Occipital lobe (tissue), 2 donors: Measurements from ENCODE around the gene PTGDR2. TPM values are rescaled to one million over a fixed set of nuclear protein-coding genes. Genes with fewer than 3 reads are reported as not detected.
"Not testable (repeated sequence)": the region's sequence is repeated elsewhere in the genome, so short reads cannot be mapped to it uniquely, and the experiment has no call there.

Experiments
- DNase-seq: peaks from one replicate; lab custom pipeline; 2025; lab: John Stamatoyannopoulos, UW
- total RNA-seq: library from RNA; depleted of rRNA; stranded (reverse); fragments of >200 nt; gene quantifications from one replicate; pipeline ENCODE4 v1.2.3, GENCODE V29; 2014

PTGDR2 gene
- total RNA-seq, 1 donor from 2014 or later = 1.6 TPM

DNA sequence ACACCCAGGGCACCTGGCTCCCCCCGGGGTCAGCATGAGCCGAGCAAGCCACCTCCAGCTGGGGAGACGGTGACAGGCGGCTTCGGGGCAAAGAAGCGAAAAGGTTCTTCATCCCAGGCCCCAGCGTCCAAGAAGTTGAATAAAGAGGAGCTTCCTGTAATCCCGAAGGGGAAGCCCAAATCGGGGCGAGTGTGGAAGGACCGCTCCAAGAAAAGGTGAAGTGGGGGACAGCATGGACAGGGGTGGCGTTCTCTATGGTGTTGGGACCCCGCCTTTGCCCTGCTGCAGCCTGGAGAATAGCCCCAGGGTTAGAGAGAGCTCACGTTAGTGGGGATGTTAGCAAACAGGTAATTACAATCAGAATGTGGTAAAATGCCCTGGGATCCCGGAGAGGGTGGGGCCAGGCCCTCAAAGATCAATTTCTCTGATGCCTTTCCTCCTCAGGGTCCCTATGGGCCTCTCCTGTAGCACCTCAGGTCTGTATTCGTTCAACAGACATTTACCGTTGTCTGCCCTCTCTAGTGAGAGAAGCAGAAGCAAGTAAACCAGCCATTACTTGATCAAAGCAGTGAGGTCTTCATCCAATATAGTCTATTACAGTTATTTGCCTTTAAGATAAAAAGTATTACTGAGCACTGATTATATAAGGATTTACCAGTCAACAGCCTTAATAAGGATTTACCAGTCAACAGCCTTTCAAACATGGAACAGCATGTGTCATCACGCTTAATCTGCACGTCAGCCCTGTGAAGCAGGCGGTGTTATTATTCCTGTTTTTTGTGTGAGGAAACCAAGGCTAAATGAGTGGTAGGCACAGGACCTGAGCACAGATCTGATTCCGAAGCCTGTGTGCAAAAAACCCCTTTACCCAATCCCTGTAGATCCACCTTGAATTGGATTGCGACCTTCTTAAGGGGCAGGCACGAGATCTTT is 12.8 kb downstream of the PTGDR2 start:
- no peak for DNase-seq

DNA sequence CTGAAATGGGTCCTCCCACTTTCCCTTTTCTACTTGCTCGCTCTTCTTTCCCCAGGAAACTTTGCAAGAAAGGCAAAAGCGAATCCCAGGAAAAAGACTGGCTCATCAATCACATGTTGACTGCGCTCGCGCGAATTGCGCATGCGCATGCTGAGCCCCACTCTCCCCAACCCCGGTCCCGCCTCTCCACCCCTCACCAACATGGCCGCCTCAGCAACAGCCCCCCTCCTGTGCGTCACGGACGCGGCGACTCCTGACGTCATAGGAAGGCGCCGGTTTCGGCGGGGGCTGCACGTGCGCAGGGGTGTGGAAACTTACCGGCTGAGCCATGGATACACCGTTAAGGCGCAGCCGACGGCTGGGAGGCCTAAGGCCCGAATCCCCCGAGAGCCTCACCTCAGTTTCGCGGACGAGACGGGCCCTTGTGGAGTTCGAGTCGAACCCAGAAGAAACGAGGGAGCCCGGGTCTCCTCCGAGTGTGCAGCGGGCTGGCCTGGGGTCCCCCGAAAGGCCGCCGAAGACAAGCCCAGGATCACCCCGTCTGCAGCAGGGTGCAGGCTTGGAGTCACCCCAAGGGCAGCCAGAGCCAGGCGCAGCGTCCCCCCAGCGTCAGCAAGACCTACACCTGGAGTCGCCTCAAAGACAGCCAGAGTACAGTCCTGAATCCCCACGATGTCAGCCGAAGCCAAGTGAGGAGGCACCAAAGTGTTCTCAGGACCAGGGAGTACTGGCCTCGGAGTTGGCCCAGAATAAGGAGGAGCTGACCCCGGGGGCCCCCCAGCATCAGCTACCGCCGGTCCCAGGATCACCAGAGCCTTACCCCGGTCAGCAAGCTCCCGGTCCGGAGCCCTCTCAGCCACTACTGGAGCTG is 13.7 kb downstream of the PTGDR2 start, which contains the start of gene CCDC86:
Gene CCDC86 (plus strand): TSS at position 317 of the 871 bp plus-strand sequence. CDS start 12 bp downstream, at position 329.
- DNase-seq = peak; percentile 94

DNA sequence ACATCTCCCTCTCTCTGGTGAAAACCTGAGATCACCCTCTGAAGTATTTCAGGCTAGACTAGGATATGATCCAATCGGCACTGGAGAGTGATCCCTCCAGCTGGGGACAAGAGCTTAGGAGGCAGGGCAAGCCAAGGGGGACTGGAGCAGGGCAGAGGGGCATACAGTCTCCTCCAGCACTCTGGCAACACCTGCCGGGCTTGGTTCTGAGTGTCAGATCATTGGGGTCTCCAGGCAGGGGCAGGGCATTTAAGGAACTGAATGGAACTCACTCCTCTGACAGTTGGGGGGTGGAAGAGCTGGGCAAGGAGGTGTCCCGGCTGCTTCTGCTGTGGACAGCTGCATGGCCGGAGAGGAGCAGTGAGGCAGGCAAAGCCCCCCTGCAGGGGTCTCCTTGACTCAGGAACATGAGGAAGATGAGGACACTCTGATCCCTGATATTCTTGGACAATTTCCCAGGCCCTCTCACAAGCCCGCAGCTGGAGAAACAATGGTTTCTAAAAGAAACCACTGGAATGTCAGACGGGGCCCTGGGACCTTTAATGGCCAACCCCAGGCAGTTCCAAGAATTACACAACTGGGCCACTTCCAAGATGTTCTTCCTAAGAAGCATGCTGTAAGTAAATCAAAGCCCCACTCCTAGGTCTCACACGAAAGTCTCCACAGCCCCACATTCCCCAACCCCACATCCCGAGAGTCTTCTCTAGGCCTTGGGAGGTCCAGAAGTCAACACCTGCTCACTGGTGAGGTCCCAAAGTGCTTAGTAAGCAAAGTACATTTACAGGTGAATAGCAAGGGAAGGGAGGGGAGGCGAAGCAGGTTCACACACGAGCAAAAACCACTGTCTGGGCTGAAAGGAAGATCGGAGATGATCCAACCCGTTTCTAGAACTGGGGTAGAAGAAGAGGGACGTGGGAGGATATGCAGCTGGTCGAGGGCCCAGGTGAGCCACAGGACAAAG is 15.0 kb downstream of the PTGDR2 start:
- no peak for DNase-seq

DNA sequence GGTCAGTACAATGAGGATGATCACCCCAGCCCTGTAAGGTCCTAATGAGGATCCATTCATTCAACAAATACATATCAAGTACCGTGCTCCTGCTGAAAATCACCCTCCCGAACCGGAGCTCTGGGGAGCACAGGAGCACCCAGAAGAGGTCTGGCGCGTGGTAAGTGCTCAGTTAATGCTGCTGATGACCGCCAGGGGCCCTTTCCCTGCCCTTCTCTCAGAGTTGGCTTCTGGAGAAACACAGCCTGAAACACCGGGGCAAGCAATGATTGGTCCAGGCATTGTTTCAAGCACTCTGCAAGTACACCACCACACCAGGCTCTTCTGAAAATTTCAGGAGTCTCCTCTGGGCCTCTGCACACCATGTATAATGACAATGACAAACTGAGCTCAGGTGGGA is 17.6 kb downstream of the PTGDR2 start:
- no peak for DNase-seq

DNA sequence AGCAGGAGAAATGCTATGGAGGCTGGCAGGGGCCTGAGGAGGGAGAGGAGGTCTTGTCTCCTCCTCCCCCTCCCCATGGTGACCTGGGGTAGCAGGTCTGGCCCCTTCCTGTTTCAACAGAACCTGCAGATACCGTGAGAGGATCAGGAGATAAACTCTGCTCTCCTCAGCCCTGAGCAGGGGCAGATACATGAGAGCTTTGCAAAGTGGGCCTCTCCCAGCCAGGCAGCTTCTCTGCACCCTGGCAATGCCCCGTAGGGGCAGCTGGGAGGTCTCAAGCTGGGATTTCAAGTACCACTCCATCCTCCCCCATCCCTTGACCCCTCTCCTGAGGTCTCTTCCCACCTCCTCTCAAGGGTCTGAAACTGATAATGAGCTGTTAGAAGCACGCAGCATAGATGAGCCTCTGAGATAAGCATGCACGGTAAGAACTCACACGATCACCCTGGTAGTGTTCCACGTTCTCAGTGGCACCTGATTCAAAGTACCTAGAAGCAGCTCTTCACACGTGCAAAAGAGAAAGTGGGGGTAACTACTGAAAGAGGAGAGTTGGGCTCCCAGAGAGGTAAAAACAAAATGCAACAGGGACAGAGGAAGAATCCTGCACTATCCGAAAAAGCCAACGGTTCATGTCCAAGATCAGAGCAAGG is 18.8 kb downstream of the PTGDR2 start:
- DNase-seq = no peak

DNA sequence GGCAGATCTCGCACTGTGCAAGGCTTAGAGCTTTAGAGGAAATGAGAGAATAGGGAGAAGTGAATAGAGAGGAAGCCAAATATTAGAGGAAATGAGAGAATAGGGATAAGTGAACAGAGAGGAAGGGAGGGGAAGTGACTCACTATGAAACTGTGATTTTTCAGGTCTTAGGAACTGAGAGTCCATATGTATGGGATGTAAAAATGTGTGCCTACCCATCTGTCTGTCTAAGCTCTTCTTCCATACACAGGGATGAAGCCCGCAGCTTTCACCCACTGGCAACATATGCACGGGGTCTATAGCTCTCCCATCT is 20.3 kb downstream of the PTGDR2 start:
- no peak for DNase-seq

DNA sequence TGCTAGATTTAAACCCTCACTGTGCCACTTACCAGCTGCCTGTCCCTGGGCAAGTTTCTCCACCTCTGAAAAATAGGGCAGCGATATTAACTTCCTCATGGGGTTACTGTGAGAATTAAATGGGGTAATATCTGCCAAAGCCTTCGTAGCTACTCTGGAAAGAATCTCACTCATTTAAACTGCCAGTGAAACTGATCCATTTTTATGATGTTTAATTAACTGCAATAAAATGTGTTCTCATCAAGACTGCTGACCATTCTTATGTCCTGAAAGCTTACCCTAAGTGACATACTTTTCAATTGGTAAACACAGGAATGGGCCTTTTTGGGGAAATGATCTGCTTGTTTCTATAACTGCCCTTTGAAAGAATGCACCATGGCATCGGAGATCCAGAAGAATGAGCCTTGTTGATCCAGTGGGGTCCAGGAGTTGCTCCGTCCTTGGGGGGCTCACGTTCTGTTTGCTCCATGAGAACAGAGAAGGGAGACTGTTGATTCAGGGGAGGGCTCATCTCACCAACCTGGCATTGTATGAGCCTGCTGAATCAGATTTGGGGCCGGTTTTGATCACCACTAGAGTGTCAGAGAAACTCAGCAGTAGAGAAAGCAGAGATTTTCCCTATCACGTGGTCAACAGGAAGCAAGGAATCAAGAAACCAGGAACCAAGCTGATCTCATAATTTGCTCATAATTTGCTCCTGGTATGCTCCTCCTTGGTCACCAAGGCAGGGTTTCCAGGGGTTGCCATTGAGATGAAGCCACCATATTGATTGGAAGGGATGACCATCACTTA is 20.8 kb downstream of the PTGDR2 start:
- DNase-seq = no peak

DNA sequence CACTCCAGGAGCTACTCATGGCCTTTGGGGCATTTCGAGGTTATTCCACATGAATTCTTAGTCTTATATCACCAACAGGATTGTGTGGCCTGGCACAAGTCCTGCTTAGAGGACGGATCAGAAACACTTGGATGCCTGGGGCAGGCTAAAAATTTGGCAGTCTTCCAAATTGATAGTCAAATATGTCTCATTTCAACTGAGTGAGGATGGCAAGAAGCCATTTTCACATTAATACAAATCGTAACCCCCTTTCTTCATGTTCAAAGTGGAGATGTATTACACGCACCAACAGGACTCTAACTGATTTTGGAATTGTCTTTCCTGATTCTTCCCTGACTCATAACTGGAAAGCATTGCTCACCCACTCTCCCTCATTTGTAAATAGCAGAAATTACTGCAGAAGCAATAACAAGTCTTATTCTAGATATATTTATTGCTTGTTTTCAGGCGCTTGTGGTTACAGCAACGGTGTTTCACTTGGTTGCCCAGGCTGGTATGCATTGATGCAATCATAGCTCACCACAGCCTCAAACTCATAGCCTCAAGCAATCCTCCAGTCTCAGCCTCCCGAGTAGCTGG is 24.2 kb downstream of the PTGDR2 start:
- no peak for DNase-seq

DNA sequence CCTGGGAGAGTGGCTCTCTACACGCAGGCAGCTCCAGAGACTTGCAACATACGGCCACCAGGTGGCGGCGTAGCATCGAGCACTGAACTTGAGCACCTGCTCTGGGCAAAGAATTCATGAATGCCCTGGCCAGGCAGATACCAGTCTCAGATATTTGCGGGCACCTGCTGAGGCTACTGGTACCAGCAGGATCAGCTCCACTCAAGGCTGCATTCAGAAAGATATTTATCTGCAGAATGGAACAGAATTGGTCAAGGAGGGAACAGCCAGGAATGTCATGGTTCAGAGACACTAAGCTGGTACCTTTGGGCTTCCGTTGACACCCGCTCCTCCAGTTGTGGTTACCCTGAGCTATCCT is 24.6 kb downstream of the PTGDR2 start:
- peak; percentile 72 for DNase-seq

DNA sequence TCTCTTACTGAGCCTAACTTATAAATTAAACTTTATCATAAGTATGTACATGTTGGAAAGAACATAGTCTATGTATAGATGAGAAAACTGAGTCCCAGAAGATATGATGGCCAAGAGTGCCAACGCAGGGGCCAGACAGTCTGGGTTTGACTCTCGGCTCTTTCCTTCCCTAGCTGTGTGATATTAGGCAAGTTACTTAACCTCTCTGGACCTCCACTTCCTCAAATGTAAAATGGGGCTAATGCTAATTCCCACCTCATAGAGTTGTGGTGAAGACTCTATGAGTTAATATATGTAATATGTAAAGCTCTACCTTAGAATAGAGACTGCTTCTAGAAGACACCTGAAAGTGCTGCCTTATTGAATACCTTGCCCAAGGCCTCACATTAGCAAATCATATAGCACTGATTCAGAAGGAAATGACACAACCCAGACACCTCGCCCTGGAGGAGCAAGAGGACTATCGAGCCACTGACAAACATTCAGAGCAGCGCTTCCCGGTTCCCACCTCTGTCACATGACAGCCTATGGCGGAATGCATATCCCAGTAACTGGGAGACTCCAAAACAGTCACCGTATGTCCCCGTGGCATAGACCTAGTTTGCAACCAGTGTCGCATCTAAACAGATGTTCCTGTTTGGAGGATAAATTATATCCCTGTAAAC is 25.1 kb downstream of the PTGDR2 start:
- no peak for DNase-seq

DNA sequence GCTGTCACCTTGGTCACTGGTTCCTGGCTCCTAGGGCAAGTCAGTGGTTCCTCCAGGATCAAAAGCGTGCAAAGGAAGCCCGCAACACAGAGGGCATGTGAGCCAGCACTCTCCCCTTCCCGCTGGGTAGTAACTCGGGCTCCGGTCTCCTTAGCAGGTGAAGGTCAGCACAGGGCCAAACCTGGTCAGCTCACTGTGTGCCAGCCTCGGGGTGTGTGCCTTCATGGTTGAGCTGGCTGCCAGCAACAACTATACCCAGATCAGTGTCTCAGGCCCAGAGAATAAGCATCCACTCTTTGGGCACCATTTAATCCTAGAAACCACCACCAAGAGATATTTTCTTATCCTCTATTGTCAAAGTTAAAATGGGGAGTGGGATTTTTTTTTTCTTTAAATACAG is 30.0 kb downstream of the PTGDR2 start:
- DNase-seq = no peak

DNA sequence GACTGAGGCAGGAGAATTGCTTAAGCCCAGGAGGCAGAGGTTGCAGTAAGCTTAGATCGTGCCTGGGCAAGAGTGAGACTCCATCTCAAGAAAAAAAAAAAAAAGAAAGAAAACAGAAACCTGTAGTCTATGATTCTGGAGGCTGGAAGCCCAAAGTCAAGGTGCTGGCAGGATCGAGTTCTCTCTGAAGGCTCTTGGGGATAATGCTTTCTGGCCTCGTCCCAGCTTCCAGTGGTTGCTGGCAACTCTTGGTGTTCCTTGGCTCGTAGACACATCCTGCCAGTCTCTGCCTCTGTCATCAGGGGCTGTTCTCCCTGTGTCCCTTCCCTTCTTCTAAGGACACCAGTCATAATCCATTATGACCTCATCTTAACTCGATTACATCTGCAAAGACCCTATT is 30.6 kb downstream of the PTGDR2 start:
- DNase-seq = no peak

DNA sequence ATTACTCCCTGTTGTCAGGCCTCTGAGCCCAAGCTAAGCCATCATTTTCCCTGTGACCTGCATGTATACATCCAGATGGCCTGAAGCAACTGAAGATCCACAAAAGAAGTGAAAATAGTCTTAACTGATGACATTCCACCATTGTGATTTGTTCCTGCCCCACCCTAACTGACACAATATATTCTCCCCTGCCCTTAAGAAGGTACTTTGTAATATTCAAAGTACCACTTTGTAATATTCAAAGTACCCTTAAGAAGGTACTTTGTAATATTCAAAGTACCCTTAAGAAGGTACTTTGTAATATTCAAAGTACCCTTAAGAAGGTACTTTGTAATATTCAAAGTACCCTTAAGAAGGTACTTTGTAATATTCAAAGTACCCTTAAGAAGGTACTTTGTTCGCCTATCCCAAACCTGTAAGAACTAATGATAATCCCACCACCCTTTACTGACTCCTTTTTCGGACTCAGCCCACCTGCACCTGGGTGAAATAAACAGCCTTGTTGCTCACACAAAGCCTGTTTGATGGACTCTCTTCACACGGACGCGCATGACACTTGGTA is 31.9 kb downstream of the PTGDR2 start:
- DNase-seq = not testable (repeated sequence)

DNA sequence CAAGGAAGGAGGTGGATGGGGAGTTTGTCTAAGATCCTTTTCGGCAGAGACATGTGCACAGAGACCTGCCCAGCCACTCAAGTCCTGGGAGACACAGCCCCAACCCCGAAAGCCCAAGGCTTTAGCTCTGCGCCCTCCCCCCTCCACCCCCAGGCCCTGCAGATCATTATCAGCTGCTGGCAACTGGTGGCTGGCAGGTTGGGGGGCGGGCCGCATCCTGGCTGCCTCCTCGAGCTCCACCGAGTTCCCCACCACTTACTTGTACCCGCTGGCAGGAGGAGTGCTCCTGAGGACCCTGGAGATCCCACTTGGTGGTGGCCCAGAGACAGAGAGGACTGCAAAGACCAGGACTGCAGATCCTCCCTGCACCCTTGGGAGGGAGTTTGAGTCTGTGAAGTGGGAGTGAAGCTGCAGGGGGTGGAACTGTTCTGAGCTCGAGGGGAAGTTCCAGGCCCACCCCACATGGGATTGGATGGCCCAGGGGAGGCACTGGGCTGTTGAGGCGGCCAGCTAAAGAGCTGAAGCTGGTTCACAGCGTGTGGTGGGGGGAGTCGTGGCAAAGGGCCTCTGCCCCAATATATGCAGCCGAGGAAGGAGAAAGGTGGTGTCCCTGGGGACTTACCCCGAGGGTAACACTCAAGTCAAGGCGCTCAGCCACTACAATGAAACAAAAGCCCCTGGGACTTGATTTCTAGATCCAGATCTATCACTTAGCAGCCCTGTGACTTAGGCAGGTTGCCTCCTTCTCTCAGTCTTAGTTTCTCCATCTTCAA is 33.7 kb downstream of the PTGDR2 start:
- DNase-seq = no peak

DNA sequence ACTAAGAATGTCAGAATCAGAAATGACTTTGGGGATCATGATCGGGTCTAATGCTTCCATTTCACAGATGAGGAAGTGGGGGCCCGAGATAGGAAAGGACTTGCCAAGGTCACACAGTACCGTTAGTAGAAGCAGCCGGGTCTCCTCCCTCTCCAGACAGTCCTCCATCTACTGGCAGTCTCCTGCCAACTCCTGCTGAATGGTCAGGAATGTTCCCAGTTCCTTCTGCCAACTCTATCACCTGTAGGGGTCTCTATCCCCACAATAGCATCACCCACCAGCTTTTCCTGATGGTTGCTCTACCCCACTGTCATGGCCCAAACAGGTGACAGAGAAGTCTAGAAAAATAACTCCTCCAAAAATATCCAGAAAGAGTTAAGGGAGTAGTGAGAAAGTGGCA is 37.7 kb downstream of the PTGDR2 start:
- no peak for DNase-seq

DNA sequence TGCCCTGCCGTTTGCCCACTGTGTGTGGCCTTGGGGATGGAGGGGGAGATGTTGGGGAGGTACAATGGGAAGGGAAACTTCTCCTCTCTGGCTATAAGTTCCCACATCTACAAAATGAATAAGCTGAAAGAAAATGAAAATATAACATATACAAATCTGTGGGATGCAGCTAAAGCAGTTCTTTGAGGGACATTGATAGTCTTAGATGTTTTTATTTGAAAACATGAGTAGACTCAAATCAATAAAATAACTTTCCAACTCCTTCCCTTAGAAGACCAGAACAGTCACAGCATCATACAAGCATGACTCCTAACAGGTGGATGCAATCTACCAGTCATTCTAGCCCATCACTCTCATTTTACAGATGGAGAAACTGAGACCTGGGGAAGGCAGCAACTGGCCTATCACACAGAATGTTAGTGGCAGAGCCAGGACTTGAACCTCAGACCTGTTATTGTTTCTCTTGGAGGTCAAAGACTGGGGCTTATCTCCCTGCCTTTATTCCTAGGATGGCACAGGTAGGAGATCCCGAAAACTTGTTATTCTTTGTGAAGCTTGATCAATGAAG is 39.1 kb downstream of the PTGDR2 start:
- DNase-seq = no peak

DNA sequence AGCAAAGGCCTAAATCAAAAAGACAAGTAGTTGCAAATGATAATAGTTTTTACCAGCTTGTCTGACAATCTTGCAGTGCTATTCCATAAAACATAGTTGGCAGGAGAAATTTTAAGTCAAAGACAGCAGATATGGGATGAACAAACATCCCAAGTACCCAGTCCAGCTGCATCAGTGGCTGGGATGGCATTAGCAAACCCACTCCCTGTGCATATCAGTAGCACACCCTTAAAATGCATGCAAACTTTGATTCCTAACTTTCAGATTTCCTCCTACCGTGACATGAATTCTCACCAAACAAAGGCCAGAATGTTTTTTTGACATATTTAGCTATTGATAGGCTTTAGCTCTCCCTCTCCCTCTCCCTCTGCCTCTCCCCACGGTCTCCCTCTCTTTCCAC is 41.6 kb downstream of the PTGDR2 start:
- DNase-seq = no peak

DNA sequence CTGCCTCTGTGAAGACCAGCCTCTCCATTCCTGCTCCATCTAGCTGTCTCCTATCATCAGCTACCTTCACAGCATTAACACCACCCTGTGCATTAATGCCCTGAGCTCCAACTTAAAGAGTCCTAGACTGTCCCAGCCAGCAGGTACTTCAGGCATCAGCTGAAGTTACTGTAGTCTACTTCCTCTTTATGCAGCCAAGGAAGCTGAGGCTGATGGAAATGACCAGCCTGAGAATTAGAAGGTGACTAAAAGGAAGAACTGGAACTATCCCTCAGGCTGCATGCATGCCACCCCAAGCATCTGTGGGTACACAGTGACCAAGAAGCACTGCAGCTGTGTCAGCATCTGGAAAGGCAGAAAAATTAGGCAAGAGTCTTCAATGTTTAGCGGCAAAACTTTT is 42.4 kb downstream of the PTGDR2 start:
- DNase-seq = no peak
